ENCODE data around the gene PCDHB8. TPM values are rescaled to one million over a fixed set of nuclear protein-coding genes. Genes with fewer than 3 reads are reported as not detected.
"Not testable (repeated sequence)": the region's sequence is repeated elsewhere in the genome, so short reads cannot be mapped to it uniquely, and the experiment has no call there.

The PCDHB8 gene
- 0.22 and 0.40 TPM in 2 replicates for total RNA-seq (2014; rRNA removed)
- Bru-seq, nascent RNA, result percentile 35 among the genes with signal in this experiment
- percentile 55 among the genes with signal in this experiment for BruChase-seq, experiment 1, labeled RNA remaining after a 6-hour chase
- percentile 57 among the genes with signal in this experiment for BruChase-seq, experiment 2, labeled RNA remaining after a 2-hour chase
- long read RNA-seq, partial matches to known transcripts, result 0 of 1 reads
- long read RNA-seq, other reads (novel, unspliced or antisense), result 0 of 1 reads

DNA sequence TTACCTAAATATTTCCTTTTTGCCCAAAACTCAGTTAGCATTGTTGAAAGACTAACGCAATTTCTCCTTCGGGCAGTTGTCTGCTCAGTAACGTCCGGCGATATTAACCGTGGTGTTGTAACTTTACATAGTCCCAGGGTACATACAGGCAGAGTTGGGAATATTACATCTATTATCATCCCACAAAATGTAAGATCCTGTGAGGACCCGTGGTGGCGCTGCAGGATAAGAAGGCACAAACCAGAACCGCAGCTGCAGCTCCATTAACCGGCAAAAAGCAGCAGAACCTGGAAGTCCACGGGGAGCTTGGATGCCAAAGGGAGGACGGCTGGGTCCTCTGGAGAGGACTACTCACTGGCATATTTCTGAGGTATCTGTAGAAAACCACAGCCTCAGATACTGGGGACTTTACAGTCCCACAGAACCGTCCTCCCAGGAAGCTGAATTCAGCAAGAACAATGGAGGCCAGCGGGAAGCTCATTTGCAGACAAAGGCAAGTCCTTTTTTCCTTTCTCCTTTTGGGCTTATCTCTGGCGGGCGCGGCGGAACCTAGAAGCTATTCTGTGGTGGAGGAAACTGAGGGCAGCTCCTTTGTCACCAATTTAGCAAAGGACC lies at the start of gene PCDHB8:
Gene PCDHB8, plus strand, starts transcription at position 214 of the 615 bp plus-strand sequence. Its CDS starts 245 bp downstream, at position 459.
- H4K20me1 ChIP-seq (ENCODE audit: low read length); H2AFZ ChIP-seq (ENCODE audit: low read length); H3K4me3 ChIP-seq (ENCODE audit: low read length); DNase-seq; CTCF ChIA-PET; H3K79me2 ChIP-seq (ENCODE audit: low read length); H3K9ac ChIP-seq (ENCODE audit: low read length); H3F3A ChIP-seq (ENCODE audit: low read length, unreplicated experiment); H3K4me1 ChIP-seq (ENCODE audit: insufficient read depth, low read length); H3K27me3 ChIP-seq (ENCODE audit: low read length); H3K27ac ChIP-seq (ENCODE audit: low read length); H3K4me2 ChIP-seq (ENCODE audit: low read length); POLR2A ChIA-PET (ENCODE audit: unreplicated experiment); intact Hi-C loops (cut with micrococcal nuclease); H3K36me3 ChIP-seq (ENCODE audit: low read depth, low read length); H3K9me2 ChIP-seq (replicated peaks; ENCODE audit: low read length): not testable (repeated sequence)
- H3K9me3 ChIP-seq (ENCODE audit: low read length), result peaks cover 12% of the 10 kb centered on the region
- ATAC-seq, result peak; percentile 57
- TSS peak; percentile 49 for BruUV-seq (replicated peaks)

DNA sequence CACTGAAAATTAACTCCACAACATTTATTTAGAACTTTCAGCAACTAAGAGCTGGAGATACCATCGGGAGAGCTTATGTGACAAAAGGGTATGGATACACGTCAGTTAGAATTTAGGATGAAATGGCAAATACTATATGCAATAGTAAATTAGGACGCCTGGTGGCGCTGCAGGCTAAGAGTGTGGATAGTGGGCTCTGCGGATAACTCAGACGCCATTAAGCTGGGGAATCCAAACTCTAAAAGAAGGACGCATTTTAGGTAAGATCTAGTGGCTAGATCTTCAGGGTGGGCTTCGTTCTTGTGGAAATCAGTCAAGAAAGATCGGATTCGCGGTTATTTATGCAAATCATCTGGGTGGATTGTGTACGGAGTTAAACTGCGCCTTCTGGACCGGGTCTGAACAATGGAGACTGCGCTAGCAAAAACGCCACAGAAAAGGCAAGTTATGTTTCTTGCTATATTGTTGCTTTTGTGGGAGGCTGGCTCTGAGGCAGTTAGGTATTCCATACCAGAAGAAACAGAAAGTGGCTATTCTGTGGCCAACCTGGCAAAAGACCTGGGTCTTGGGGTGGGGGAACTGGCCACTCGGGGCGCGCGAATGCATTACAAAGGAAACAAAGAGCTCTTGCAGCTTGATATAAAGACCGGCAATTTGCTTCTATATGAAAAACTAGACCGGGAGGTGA lies 42.4 kb upstream of the PCDHB8 start, which contains the start of gene PCDHB5:
Gene PCDHB5, plus strand, starts transcription at position 177 of the 688 bp plus-strand sequence. Its CDS starts 229 bp downstream, at position 406.
- no TSS peak for BruUV-seq (replicated peaks)
- POLR2A ChIA-PET (ENCODE audit: unreplicated experiment), result no interaction called here
- H4K20me1 ChIP-seq (ENCODE audit: low read length), result no peaks in the 10 kb centered on the region
- no peak within 1 kb of the TSS for H3K4me3 ChIP-seq (ENCODE audit: low read length)
- DNase-seq (no peak), ATAC-seq (no peak)
- no peaks in the 10 kb centered on the region for H3K4me1 ChIP-seq (ENCODE audit: insufficient read depth, low read length)
- no peaks in the 10 kb centered on the region for H3F3A ChIP-seq (ENCODE audit: low read length, unreplicated experiment)
- H3K27ac ChIP-seq (ENCODE audit: low read length), result no peak within 1 kb of the TSS
- intact Hi-C loops (cut with micrococcal nuclease), result no loop called here
- no peaks in the 10 kb centered on the region for H3K9me2 ChIP-seq (replicated peaks; ENCODE audit: low read length)
- H3K36me3 ChIP-seq (ENCODE audit: low read depth, low read length), result no peaks in the 10 kb centered on the region
- H3K27me3 ChIP-seq (ENCODE audit: low read length), result no peaks in the 10 kb centered on the region
- no peak within 1 kb of the TSS for H3K9ac ChIP-seq (ENCODE audit: low read length)
- TF ChIP-seq, protein P1, sequence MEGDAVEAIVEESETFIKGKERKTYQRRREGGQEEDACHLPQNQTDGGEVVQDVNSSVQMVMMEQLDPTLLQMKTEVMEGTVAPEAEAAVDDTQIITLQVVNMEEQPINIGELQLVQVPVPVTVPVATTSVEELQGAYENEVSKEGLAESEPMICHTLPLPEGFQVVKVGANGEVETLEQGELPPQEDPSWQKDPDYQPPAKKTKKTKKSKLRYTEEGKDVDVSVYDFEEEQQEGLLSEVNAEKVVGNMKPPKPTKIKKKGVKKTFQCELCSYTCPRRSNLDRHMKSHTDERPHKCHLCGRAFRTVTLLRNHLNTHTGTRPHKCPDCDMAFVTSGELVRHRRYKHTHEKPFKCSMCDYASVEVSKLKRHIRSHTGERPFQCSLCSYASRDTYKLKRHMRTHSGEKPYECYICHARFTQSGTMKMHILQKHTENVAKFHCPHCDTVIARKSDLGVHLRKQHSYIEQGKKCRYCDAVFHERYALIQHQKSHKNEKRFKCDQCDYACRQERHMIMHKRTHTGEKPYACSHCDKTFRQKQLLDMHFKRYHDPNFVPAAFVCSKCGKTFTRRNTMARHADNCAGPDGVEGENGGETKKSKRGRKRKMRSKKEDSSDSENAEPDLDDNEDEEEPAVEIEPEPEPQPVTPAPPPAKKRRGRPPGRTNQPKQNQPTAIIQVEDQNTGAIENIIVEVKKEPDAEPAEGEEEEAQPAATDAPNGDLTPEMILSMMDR (conservative IDR thresholded peaks at IDR 0.05; ENCODE audit: low read depth, low read length), result peak; percentile 25; the same call in 1 of the 2 replicates
- TF ChIP-seq EZH2phosphoT487 (IDR thresholded peaks at IDR 0.05; ENCODE audit: borderline replicate concordance, low read length), result no peak
- no peak within 1 kb of the TSS for H2AFZ ChIP-seq (ENCODE audit: low read length)
- CTCF ChIA-PET, result no interaction called here
- H3K79me2 ChIP-seq (ENCODE audit: low read length), result no peaks in the 10 kb centered on the region
- no peaks in the 10 kb centered on the region for H3K9me3 ChIP-seq (ENCODE audit: low read length)
- no peak within 1 kb of the TSS for H3K4me2 ChIP-seq (ENCODE audit: low read length)

DNA sequence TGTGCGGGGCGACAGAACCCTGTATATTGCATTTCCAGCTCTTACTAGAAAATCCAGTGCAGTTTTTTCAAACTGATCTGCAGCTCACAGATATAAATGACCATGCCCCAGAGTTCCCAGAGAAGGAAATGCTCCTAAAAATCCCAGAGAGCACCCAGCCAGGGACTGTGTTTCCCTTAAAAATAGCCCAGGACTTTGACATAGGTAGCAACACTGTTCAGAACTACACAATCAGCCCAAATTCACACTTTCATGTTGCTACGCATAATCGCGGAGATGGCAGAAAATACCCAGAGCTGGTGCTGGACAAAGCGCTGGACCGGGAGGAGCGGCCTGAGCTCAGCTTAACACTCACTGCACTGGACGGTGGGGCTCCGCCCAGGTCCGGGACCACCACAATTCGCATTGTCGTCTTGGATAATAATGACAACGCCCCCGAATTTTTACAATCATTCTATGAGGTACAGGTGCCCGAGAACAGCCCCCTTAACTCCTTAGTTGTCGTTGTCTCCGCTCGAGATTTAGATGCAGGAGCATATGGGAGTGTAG lies 41.8 kb upstream of the PCDHB8 start:
- no peak for DNase-seq
- ChIA-PET CTCF (no interaction called here), POLR2A (ENCODE audit: unreplicated experiment) (no interaction called here)
- Histone ChIP-seq H3K36me3 (ENCODE audit: low read depth, low read length) (no peaks in the 10 kb centered on the region), H4K20me1 (ENCODE audit: low read length) (no peaks in the 10 kb centered on the region), H3K27me3 (ENCODE audit: low read length) (no peaks in the 10 kb centered on the region), H3K27ac (ENCODE audit: low read length) (no peak overlapping the region), H3K9me3 (ENCODE audit: low read length) (no peaks in the 10 kb centered on the region), H3K79me2 (ENCODE audit: low read length) (no peaks in the 10 kb centered on the region), H3K9me2 (replicated peaks; ENCODE audit: low read length) (no peaks in the 10 kb centered on the region), H2AFZ (ENCODE audit: low read length) (no peak overlapping the region), H3K9ac (ENCODE audit: low read length) (no peak overlapping the region), H3K4me1 (ENCODE audit: insufficient read depth, low read length) (no peaks in the 10 kb centered on the region), H3K4me2 (ENCODE audit: low read length) (no peak overlapping the region), H3F3A (ENCODE audit: low read length, unreplicated experiment) (no peaks in the 10 kb centered on the region), H3K4me3 (ENCODE audit: low read length) (no peak overlapping the region)
- intact Hi-C loops (cut with micrococcal nuclease), result no loop called here
- no peak for ATAC-seq
- TF ChIP-seq EZH2phosphoT487 (IDR thresholded peaks at IDR 0.05; ENCODE audit: borderline replicate concordance, low read length) (no peak), EZH2 (IDR thresholded peaks at IDR 0.05; ENCODE audit: low read length, unreplicated experiment) (no peak)
- TF ChIP-seq, protein P1 (conservative IDR thresholded peaks at IDR 0.05; ENCODE audit: low read depth, low read length), result no peak
- no TSS peak for BruUV-seq (replicated peaks)

DNA sequence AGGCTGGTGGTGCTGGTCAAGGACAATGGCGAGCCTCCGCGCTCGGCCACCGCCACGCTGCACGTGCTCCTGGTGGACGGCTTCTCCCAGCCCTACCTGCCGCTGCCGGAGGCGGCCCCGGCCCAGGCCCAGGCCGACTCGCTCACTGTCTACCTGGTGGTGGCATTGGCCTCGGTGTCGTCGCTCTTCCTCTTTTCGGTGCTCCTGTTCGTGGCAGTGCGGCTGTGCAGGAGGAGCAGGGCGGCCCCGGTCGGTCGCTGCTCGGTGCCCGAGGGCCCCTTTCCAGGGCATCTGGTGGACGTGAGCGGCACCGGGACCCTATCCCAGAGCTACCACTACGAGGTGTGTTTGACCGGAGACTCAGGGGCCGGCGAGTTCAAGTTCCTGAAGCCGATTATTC lies 40.2 kb upstream of the PCDHB8 start:
- intact Hi-C loops (cut with micrococcal nuclease); H3K9me2 ChIP-seq (replicated peaks; ENCODE audit: low read length); H3K36me3 ChIP-seq (ENCODE audit: low read depth, low read length); ATAC-seq; H3K4me2 ChIP-seq (ENCODE audit: low read length); H4K20me1 ChIP-seq (ENCODE audit: low read length); H3K4me1 ChIP-seq (ENCODE audit: insufficient read depth, low read length); H3K79me2 ChIP-seq (ENCODE audit: low read length); H3K4me3 ChIP-seq (ENCODE audit: low read length); H3K27ac ChIP-seq (ENCODE audit: low read length); H3K9me3 ChIP-seq (ENCODE audit: low read length); H3K9ac ChIP-seq (ENCODE audit: low read length); POLR2A ChIA-PET (ENCODE audit: unreplicated experiment); BruUV-seq (replicated peaks); DNase-seq; H3K27me3 ChIP-seq (ENCODE audit: low read length); H2AFZ ChIP-seq (ENCODE audit: low read length); H3F3A ChIP-seq (ENCODE audit: low read length, unreplicated experiment); CTCF ChIA-PET: not testable (repeated sequence)

Data from PC-3 (cell line).